IMR-90 (cell line): Measurements from ENCODE around the gene HDAC2. TPM values are rescaled to one million over a fixed set of nuclear protein-coding genes. Genes with fewer than 3 reads are reported as not detected.

ENCODE experiments used
- ATAC-seq: fragments of 200-7000 bp; cut with Tn5 transposase; 2 replicates; pipeline ENCODE4 v1.9.1; 2020; ENCODE audit warnings: low read depth, mild to moderate bottlenecking, moderate library complexity
- BruUV-seq: library from RNA; stranded (reverse); fragments of 400-500 nt; replicated peaks from 2 replicates; lab custom pipeline; 2021; lab: Mats Ljungman, UMichigan
- CTCF ChIA-PET: fragments of 300-600 bp; formaldehyde crosslinking; extraction: SDS; loops from one replicate; lab custom pipeline; 2021; ENCODE audit warnings: antibody characterized with exemption; lab: Yijun Ruan, JAX
- POLR2A ChIA-PET: fragments of 300-600 bp; sonication (Branson Sonifier 250); formaldehyde crosslinking; loops from one replicate; lab custom pipeline; 2022; ENCODE audit warnings: antibody characterized with exemption; ENCODE audit not compliant: unreplicated experiment; lab: Charles Lee
- DNase-seq: peaks from one replicate; pipeline ENCODE4 v3.0.0; 2013
- H2AFZ ChIP-seq: replicated peaks from 2 replicates; pipeline ENCODE3; 2013; ENCODE audit warnings: low read length, mild to moderate bottlenecking; ENCODE audit not compliant: poor library complexity
- H2AK5ac ChIP-seq: 2 replicates; pipeline ENCODE4 v1.6.1; 2013; ENCODE audit warnings: low read depth, low read length, inconsistent platforms
- H2AK9ac ChIP-seq: replicated peaks from 2 replicates; pipeline ENCODE3; 2013; ENCODE audit warnings: mild to moderate bottlenecking, low read depth, low read length, moderate library complexity; ENCODE audit not compliant: poor library complexity
- H2BK120ac ChIP-seq: 2 replicates; pipeline ENCODE4 v1.6.1; 2013; ENCODE audit warnings: low read depth, low read length, inconsistent platforms
- H2BK15ac ChIP-seq: 3 replicates; pipeline ENCODE4 v1.6.1; 2013; ENCODE audit warnings: low read depth, low read length, inconsistent platforms
- H2BK20ac ChIP-seq: 2 replicates; pipeline ENCODE4 v1.6.1; 2013; ENCODE audit warnings: low read depth, mild to moderate bottlenecking, inconsistent platforms, low read length, moderate library complexity
- H2BK5ac ChIP-seq: 2 replicates; pipeline ENCODE4 v1.6.1; 2013; ENCODE audit warnings: mild to moderate bottlenecking, low read depth, low read length, inconsistent platforms; ENCODE audit not compliant: poor library complexity, severe bottlenecking
- H3K14ac ChIP-seq: replicated peaks from 2 replicates; pipeline ENCODE4 v1.6.1; 2013; ENCODE audit warnings: low read depth, low read length, inconsistent platforms
- H3K18ac ChIP-seq: 2 replicates; pipeline ENCODE4 v1.6.1; 2013; ENCODE audit warnings: low read depth, low read length, control low read depth
- H3K23ac ChIP-seq: 2 replicates; pipeline ENCODE4 v1.6.1; 2013; ENCODE audit warnings: low read depth, low read length, inconsistent platforms
- H3K27ac ChIP-seq: 2 replicates; pipeline ENCODE4 v1.5.1; 2013; ENCODE audit warnings: mild to moderate bottlenecking, control low read depth, low read length; ENCODE audit not compliant: insufficient read depth
- H3K27me3 ChIP-seq: 2 replicates; pipeline ENCODE4 v1.6.1; 2013; ENCODE audit warnings: low read length; ENCODE audit not compliant: control insufficient read depth, insufficient read depth
- H3K36me3 ChIP-seq: 2 replicates; pipeline ENCODE4 v1.6.1; 2013; ENCODE audit warnings: low read length, mixed read lengths; ENCODE audit not compliant: control insufficient read depth, insufficient read depth
- H3K4ac ChIP-seq: 2 replicates; pipeline ENCODE4 v1.6.1; 2013; ENCODE audit warnings: low read depth, low read length, inconsistent platforms
- H3K4me1 ChIP-seq: 2 replicates; pipeline ENCODE4 v1.6.1; 2013; ENCODE audit warnings: low read length, mixed read lengths; ENCODE audit not compliant: control insufficient read depth, insufficient read depth
- H3K4me2 ChIP-seq: 2 replicates; pipeline ENCODE4 v1.6.1; 2013; ENCODE audit warnings: low read depth, mild to moderate bottlenecking, control low read depth, low read length, moderate library complexity
- H3K4me3 ChIP-seq: 2 replicates; pipeline ENCODE4 v1.5.1; 2013; ENCODE audit warnings: low read depth, mild to moderate bottlenecking, control low read depth, low read length, moderate library complexity; ENCODE audit not compliant: insufficient read depth
- H3K56ac ChIP-seq: 2 replicates; pipeline ENCODE4 v1.6.1; 2013; ENCODE audit warnings: low read length, inconsistent platforms; ENCODE audit not compliant: insufficient read depth; ENCODE audit errors: extremely low read depth
- H3K79me1 ChIP-seq, 2 experiments: 2 replicates each; pipeline ENCODE4 v1.6.1; 2013; ENCODE audit warnings: low read length in 2 of 2, inconsistent platforms in 1 of 2, low read depth in 1 of 2
- H3K9ac ChIP-seq: 2 replicates; pipeline ENCODE4 v1.6.1; 2013; ENCODE audit warnings: low read depth, low read length, control low read depth
- H3K9me1 ChIP-seq: 2 replicates; pipeline ENCODE4 v1.6.1; 2013; ENCODE audit warnings: low read length, inconsistent platforms; ENCODE audit not compliant: insufficient read depth
- H3K9me3 ChIP-seq: 2 replicates; pipeline ENCODE4 v1.6.1; 2013; ENCODE audit warnings: low read length; ENCODE audit not compliant: control insufficient read depth, insufficient read depth
- H4K20me1 ChIP-seq: 2 replicates; pipeline ENCODE4 v1.6.1; 2013; ENCODE audit warnings: low read length, inconsistent platforms; ENCODE audit not compliant: insufficient read depth
- H4K5ac ChIP-seq: 2 replicates; pipeline ENCODE4 v1.6.1; 2013; ENCODE audit warnings: mild to moderate bottlenecking, low read depth, low read length, control low read depth
- H4K8ac ChIP-seq, 2 experiments: 2 replicates each; pipeline ENCODE4 v1.6.1; 2013; ENCODE audit warnings: low read depth in 2 of 2, low read length in 2 of 2, control low read depth in 1 of 2, inconsistent platforms in 1 of 2
- H4K91ac ChIP-seq: 2 replicates; pipeline ENCODE4 v1.6.1; 2013; ENCODE audit warnings: low read depth, low read length, inconsistent platforms; ENCODE audit not compliant: insufficient read depth
- ELK1 ChIP-seq: fragments of 150-350 bp; IDR thresholded peaks from 2 replicates; pipeline ENCODE4 v1.6.1; 2016; ENCODE audit warnings: low read depth, mild to moderate bottlenecking, low read length, moderate library complexity, borderline replicate concordance
- MXI1 ChIP-seq: IDR thresholded peaks from 2 replicates; pipeline ENCODE4 v1.6.1; 2012; ENCODE audit warnings: low read depth, mild to moderate bottlenecking, low read length, moderate library complexity, borderline replicate concordance
- RFX5 ChIP-seq: IDR thresholded peaks from 2 replicates; pipeline ENCODE4 v1.8.0; 2012; ENCODE audit warnings: low read depth, mild to moderate bottlenecking, low read length, moderate library complexity
- dilution Hi-C: fragments of 300-500 bp; cut with HindIII; formaldehyde crosslinking; loops from one replicate; pipeline ENCODE4 v1.14.3; 2018; ENCODE audit warnings: low sequenced_read_pairs; ENCODE audit not compliant: unreplicated experiment
- in situ Hi-C: fragments of 300-500 bp; cut with MboI; formaldehyde crosslinking; loops from 3 replicates; pipeline ENCODE4 v1.14.3; 2019; ENCODE audit warnings: low sequenced_read_pairs, inconsistent platforms, mixed read lengths
- intact Hi-C: fragments of 100-400 bp; cut with micrococcal nuclease; formaldehyde crosslinking; loops from 2 replicates; pipeline ENCODE4 v1.10.0; 2022
- polyA plus RNA-seq, 3 experiments: library from polyadenylated mRNA; depleted of rRNA; stranded (reverse); fragments of >200 nt; gene quantifications; 2 replicates each; pipeline ENCODE4 v1.2.3, GENCODE V29; 2012; ENCODE audit warnings: low replicate concordance in 1 of 3
- total RNA-seq: library from RNA; depleted of rRNA; stranded (reverse); fragments of >200 nt; gene quantifications from 2 replicates; pipeline ENCODE4 v1.2.3, GENCODE V29; 2012

Gene HDAC2
- total and polyA plus RNA-seq, 2 of the 4 experiments (the other 2 are of a cell fraction): 72.6 to 122 TPM

DNA sequence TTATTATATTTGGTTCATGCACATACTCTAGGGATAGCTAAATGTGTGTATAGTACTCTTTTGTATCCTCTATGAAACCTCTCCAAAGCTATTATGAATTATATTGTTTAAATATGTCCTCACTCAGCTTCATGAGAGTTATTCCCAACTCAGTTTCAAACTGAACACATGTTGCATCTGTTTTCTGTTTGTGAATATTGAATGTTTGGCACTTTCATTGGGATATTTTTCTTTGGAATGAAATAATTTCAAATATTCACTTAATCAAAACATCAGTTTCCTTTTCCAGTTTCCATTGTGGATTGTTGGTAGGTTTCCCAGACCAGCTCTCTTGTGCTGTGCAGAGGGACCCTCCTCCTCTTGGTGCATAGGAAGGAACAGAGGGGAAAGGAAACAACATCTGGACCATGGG is 46.6 kb downstream of the HDAC2 start:
- BruUV-seq: no TSS peak
- DNase-seq (peak; percentile 16), ATAC-seq (peak; percentile 84)
- no peak overlapping the region for H2AK9ac ChIP-seq
- no peak overlapping the region for H4K5ac ChIP-seq
- H4K8ac ChIP-seq: no peak overlapping the region
- no peak overlapping the region for H3K27ac ChIP-seq
- H4K91ac ChIP-seq: no peak overlapping the region; the same call in 1 of the 2 replicates
- no peak overlapping the region for H3K9ac ChIP-seq
- no peaks in the 10 kb centered on the region for H4K20me1 ChIP-seq
- TF ChIP-seq ELK1: no peak
- no peak for TF ChIP-seq RFX5
- no peak for TF ChIP-seq MXI1
- no peaks in the 10 kb centered on the region for H3K27me3 ChIP-seq
- H2AK5ac ChIP-seq: no peak overlapping the region
- CTCF ChIA-PET: no interaction called here
- dilution Hi-C loops: no loop called here
- H3K23ac ChIP-seq: no peak overlapping the region
- H2BK20ac ChIP-seq: no peak overlapping the region
- H3K14ac ChIP-seq: no peak overlapping the region; the same call in 1 of the 2 replicates
- no peak overlapping the region for H2BK15ac ChIP-seq
- no peaks in the 10 kb centered on the region for H3K79me1 ChIP-seq
- peaks cover 2% of the 10 kb centered on the region; the same call in 1 of the 2 replicates for H3K9me3 ChIP-seq
- H3K36me3 ChIP-seq: no peaks in the 10 kb centered on the region
- H3K4me2 ChIP-seq: 0 out of 2 replicates have a peak overlapping the region, but pooled peaks have one; percentile 21
- H2AFZ ChIP-seq: no peak overlapping the region
- H3K9me1 ChIP-seq: no peaks in the 10 kb centered on the region
- no peak overlapping the region for H3K56ac ChIP-seq
- peaks cover 2% of the 10 kb centered on the region; the same call in 1 of the 2 replicates for H3K4me1 ChIP-seq
- no peak overlapping the region for H2BK5ac ChIP-seq
- H3K18ac ChIP-seq: no peak overlapping the region
- POLR2A ChIA-PET: no interaction called here
- no peak overlapping the region for H2BK120ac ChIP-seq
- no peak overlapping the region for H3K4me3 ChIP-seq
- no peak overlapping the region for H3K4ac ChIP-seq
- intact Hi-C loops: no loop called here
- in situ Hi-C loops: loop anchor here (25.0 kb wide), 1 partner anchor 1737 kb away; no protein-coding TSS in a partner anchor
